ENCODE results near the gene RNF115. TPM values are rescaled to one million over a fixed set of nuclear protein-coding genes. Genes with fewer than 3 reads are reported as not detected.
"Not testable (repeated sequence)": the region's sequence is repeated elsewhere in the genome, so short reads cannot be mapped to it uniquely, and the experiment has no call there.

RNF115 gene
- total RNA-seq, 5 donors from 2014 or later (not counting 1 experiment from before 2014, with no cell fraction given), result 12.0 to 17.5 (median 13.4) TPM

DNA sequence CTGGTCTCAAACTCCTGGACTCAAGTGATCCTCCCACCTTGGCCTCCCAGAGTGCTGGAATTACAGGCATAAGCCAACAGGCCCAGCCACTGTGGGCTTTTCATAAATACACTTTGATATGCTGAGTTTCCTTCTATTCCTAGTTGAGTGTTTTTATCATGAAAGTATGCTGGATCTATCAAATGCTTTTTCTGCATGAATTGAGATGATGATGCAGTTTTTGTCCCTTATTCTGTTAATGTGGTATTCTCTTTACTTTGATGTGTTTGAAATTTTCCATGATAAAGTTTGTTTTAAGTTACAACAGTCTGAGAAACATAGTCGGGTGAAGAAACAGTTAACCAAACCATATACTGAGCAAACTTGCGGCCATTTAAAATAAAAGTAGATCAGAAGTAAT, 24.1 kb downstream of the RNF115 start:
- Mint-ChIP-seq H3K4me1 (peaks cover 35 to 41% (median 40%) of the 10 kb centered on the region in 3 donors), H3K36me3 (peaks cover 55% of the 10 kb centered on the region), H3K4me3 (no peak overlapping the region), H3K27ac (no peak overlapping the region), H3K27me3 (no peaks in the 10 kb centered on the region), H3K9me3 (peaks cover 7 to 22% (median 16%) of the 10 kb centered on the region in 3 donors)
- no peak overlapping the region for H3K4me3 ChIP-seq (ENCODE audit: control insufficient read depth in 1 of 2, extremely low read depth in 1 of 2, low read length in 1 of 2)
- H3K27ac ChIP-seq (ENCODE audit: low read length), result no peak overlapping the region
- DNase-seq, result no peak
- H3K9me3 ChIP-seq, result peaks cover 7% of the 10 kb centered on the region
- WGBS (ENCODE audit: insufficient coverage), result no CpG with 5 or more reads among the region's 2 CpGs
- no peak for ATAC-seq (replicated peaks in 1 of 4)
- peaks cover 0 to 3% of the 10 kb centered on the region in 2 experiments for H3K4me1 ChIP-seq (ENCODE audit: control insufficient read depth in 1 of 2, extremely low read depth in 1 of 2, insufficient read depth in 2 of 2, low read length in 2 of 2)
- H3K36me3 ChIP-seq (ENCODE audit: control insufficient read depth in 2 of 2, extremely low read depth in 1 of 2, insufficient read depth in 1 of 2, low read length in 1 of 2), result peaks cover 0 to 4% of the 10 kb centered on the region in 2 donors
- no peaks in the 10 kb centered on the region for H3K27me3 ChIP-seq (replicated peaks in 1 of 2; ENCODE audit: control insufficient read depth in 2 of 2, extremely low read depth in 1 of 2, insufficient read depth in 2 of 2, low read length in 1 of 2)
- POLR2A ChIA-PET, result no interaction called here
- CTCF ChIA-PET, result no interaction called here

GRCh38 chr1:145796753-145797152, 27.1 kb downstream of the RNF115 start:
- H3K27ac Mint-ChIP-seq, result no peak overlapping the region
- 11% methylated on average over 1 of the region's 1 CpG for WGBS (ENCODE audit: insufficient coverage)
- CTCF ChIA-PET, result no interaction called here
- Histone ChIP-seq H3K27me3 (replicated peaks in 1 of 2; ENCODE audit: control insufficient read depth in 2 of 2, extremely low read depth in 1 of 2, insufficient read depth in 2 of 2, low read length in 1 of 2) (no peaks in the 10 kb centered on the region), H3K4me1 (ENCODE audit: control insufficient read depth in 1 of 2, extremely low read depth in 1 of 2, insufficient read depth in 2 of 2, low read length in 2 of 2) (no peaks in the 10 kb centered on the region), H3K36me3 (ENCODE audit: control insufficient read depth in 2 of 2, extremely low read depth in 1 of 2, insufficient read depth in 1 of 2, low read length in 1 of 2) (peaks cover 0 to 6% of the 10 kb centered on the region in 2 donors), H3K9me3 (peaks cover 7% of the 10 kb centered on the region), H3K4me3 (ENCODE audit: control insufficient read depth in 1 of 2, extremely low read depth in 1 of 2, low read length in 1 of 2) (no peak overlapping the region), H3K27ac (ENCODE audit: low read length) (no peak overlapping the region)
- H3K4me3 Mint-ChIP-seq, result no peak overlapping the region
- DNase-seq, result no peak
- no peak for ATAC-seq (replicated peaks in 1 of 4)
- peaks cover 62% of the 10 kb centered on the region for H3K36me3 Mint-ChIP-seq
- POLR2A ChIA-PET, result no interaction called here
- peaks cover 7 to 22% (median 16%) of the 10 kb centered on the region in 3 donors for H3K9me3 Mint-ChIP-seq
- peaks cover 15 to 25% (median 19%) of the 10 kb centered on the region in 3 donors for H3K4me1 Mint-ChIP-seq
- H3K27me3 Mint-ChIP-seq, result no peaks in the 10 kb centered on the region

GRCh38 chr1:145795257-145795881, 28.5 kb downstream of the RNF115 start:
- Histone ChIP-seq H3K27me3 (replicated peaks in 1 of 2; ENCODE audit: control insufficient read depth in 2 of 2, extremely low read depth in 1 of 2, insufficient read depth in 2 of 2, low read length in 1 of 2) (no peaks in the 10 kb centered on the region), H3K4me3 (ENCODE audit: control insufficient read depth in 1 of 2, extremely low read depth in 1 of 2, low read length in 1 of 2) (no peak overlapping the region), H3K9me3 (peaks cover 7% of the 10 kb centered on the region), H3K36me3 (ENCODE audit: control insufficient read depth in 2 of 2, extremely low read depth in 1 of 2, insufficient read depth in 1 of 2, low read length in 1 of 2) (peaks cover 0 to 6% of the 10 kb centered on the region in 2 donors), H3K27ac (ENCODE audit: low read length) (no peak overlapping the region), H3K4me1 (ENCODE audit: control insufficient read depth in 1 of 2, extremely low read depth in 1 of 2, insufficient read depth in 2 of 2, low read length in 2 of 2) (no peaks in the 10 kb centered on the region)
- DNase-seq (no peak), ATAC-seq (replicated peaks in 1 of 4) (no peak)
- Mint-ChIP-seq H3K36me3 (peaks cover 56% of the 10 kb centered on the region), H3K9me3 (peaks cover 7 to 22% (median 16%) of the 10 kb centered on the region in 3 donors), H3K4me1 (peaks cover 11 to 22% (median 13%) of the 10 kb centered on the region in 3 donors), H3K4me3 (no peak overlapping the region), H3K27ac (no peak overlapping the region), H3K27me3 (no peaks in the 10 kb centered on the region)
- CTCF ChIA-PET, result no interaction called here
- POLR2A ChIA-PET, result no interaction called here
- WGBS (ENCODE audit: insufficient coverage), result 94% methylated on average over 8 of the region's 10 CpGs

- peaks cover 38% of the 10 kb centered on the region for H3K36me3 Mint-ChIP-seq
These were observed 31.4 kb downstream of the RNF115 start for GRCh38 chr1:145792484-145792883.

DNA sequence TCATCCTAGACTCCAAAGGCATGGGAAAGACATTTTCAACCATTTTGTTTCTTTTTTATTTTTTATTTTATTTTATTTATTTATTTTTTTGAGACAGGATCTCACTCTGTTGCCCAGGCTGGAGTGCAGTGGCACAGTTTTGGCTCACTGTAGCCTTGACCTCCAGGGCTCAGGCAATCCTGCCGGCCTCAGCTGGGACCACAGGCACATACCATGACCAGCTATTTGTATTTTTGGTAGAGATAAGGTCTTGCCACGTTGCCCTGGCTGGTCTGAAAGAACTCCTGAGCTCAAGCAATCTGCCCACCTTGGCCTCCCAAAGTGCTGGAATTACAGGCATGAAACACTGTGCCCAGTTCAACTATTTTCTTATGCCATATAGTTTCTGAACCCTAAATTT, 32.0 kb downstream of the RNF115 start:
- DNase-seq; POLR2A ChIA-PET; H3K4me3 Mint-ChIP-seq; H3K27ac Mint-ChIP-seq; H3K27ac ChIP-seq (ENCODE audit: low read length); H3K27me3 Mint-ChIP-seq; CTCF ChIA-PET; H3K4me1 ChIP-seq (ENCODE audit: control insufficient read depth in 1 of 2, extremely low read depth in 1 of 2, insufficient read depth in 2 of 2, low read length in 2 of 2); H3K27me3 ChIP-seq (replicated peaks in 1 of 2; ENCODE audit: control insufficient read depth in 2 of 2, extremely low read depth in 1 of 2, insufficient read depth in 2 of 2, low read length in 1 of 2); H3K4me3 ChIP-seq (ENCODE audit: control insufficient read depth in 1 of 2, extremely low read depth in 1 of 2, low read length in 1 of 2); ATAC-seq (replicated peaks in 1 of 4); H3K9me3 ChIP-seq: not testable (repeated sequence)
- WGBS (ENCODE audit: insufficient coverage), result 100% methylated on average over 1 of the region's 2 CpGs
- H3K36me3 ChIP-seq (ENCODE audit: control insufficient read depth in 2 of 2, extremely low read depth in 1 of 2, insufficient read depth in 1 of 2, low read length in 1 of 2), result peaks cover 0 to 13% of the 10 kb centered on the region in 2 donors
- Mint-ChIP-seq H3K9me3 (peaks cover 3 to 10% (median 6%) of the 10 kb centered on the region in 3 donors), H3K4me1 (peaks cover 10 to 27% (median 11%) of the 10 kb centered on the region in 3 donors), H3K36me3 (peaks cover 34% of the 10 kb centered on the region)

More at GRCh38 chr1:145792484-145792883, 31.4 kb downstream of the RNF115 start:
- Mint-ChIP-seq H3K9me3 (peaks cover 7 to 17% (median 11%) of the 10 kb centered on the region in 3 donors), H3K27ac (no peak overlapping the region), H3K27me3 (no peaks in the 10 kb centered on the region), H3K4me3 (no peak overlapping the region), H3K4me1 (peaks cover 8 to 24% (median 9%) of the 10 kb centered on the region in 3 donors)
- 60% methylated on average over 1 of the region's 1 CpG for WGBS (ENCODE audit: insufficient coverage)
- DNase-seq (no peak), ATAC-seq (replicated peaks in 1 of 4) (no peak)
- Histone ChIP-seq H3K36me3 (ENCODE audit: control insufficient read depth in 2 of 2, extremely low read depth in 1 of 2, insufficient read depth in 1 of 2, low read length in 1 of 2) (peaks cover 0 to 13% of the 10 kb centered on the region in 2 donors), H3K27me3 (replicated peaks in 1 of 2; ENCODE audit: control insufficient read depth in 2 of 2, extremely low read depth in 1 of 2, insufficient read depth in 2 of 2, low read length in 1 of 2) (no peaks in the 10 kb centered on the region), H3K27ac (ENCODE audit: low read length) (no peak overlapping the region), H3K9me3 (peaks cover 4% of the 10 kb centered on the region), H3K4me3 (ENCODE audit: control insufficient read depth in 1 of 2, extremely low read depth in 1 of 2, low read length in 1 of 2) (no peak overlapping the region), H3K4me1 (ENCODE audit: control insufficient read depth in 1 of 2, extremely low read depth in 1 of 2, insufficient read depth in 2 of 2, low read length in 2 of 2) (no peaks in the 10 kb centered on the region)
- ChIA-PET CTCF (no interaction called here), POLR2A (no interaction called here)

- Mint-ChIP-seq H3K27ac (no peak overlapping the region), H3K4me1 (peaks cover 24 to 39% (median 24%) of the 10 kb centered on the region in 3 donors), H3K9me3 (no peaks in the 10 kb centered on the region), H3K4me3 (no peak overlapping the region), H3K27me3 (no peaks in the 10 kb centered on the region), H3K36me3 (peaks cover 32% of the 10 kb centered on the region)
- POLR2A ChIA-PET, result no interaction called here
- no peaks in the 10 kb centered on the region for H3K9me3 ChIP-seq
- H3K36me3 ChIP-seq (ENCODE audit: control insufficient read depth in 2 of 2, extremely low read depth in 1 of 2, insufficient read depth in 1 of 2, low read length in 1 of 2), result peaks cover 0 to 18% of the 10 kb centered on the region in 2 donors
- H3K4me3 ChIP-seq (ENCODE audit: control insufficient read depth in 1 of 2, extremely low read depth in 1 of 2, low read length in 1 of 2), result no peak overlapping the region
- ATAC-seq (replicated peaks in 1 of 4) (no peak), DNase-seq (no peak)
- H3K4me1 ChIP-seq (ENCODE audit: control insufficient read depth in 1 of 2, extremely low read depth in 1 of 2, insufficient read depth in 2 of 2, low read length in 2 of 2), result peaks cover 0 to 15% of the 10 kb centered on the region in 2 experiments
- H3K27ac ChIP-seq (ENCODE audit: low read length), result no peak overlapping the region
- CTCF ChIA-PET, result no interaction called here
- WGBS (ENCODE audit: insufficient coverage), result 100% methylated on average over 2 of the region's 3 CpGs
- no peaks in the 10 kb centered on the region for H3K27me3 ChIP-seq (replicated peaks in 1 of 2; ENCODE audit: control insufficient read depth in 2 of 2, extremely low read depth in 1 of 2, insufficient read depth in 2 of 2, low read length in 1 of 2)
These were observed 35.3 kb downstream of the RNF115 start for GRCh38 chr1:145788580-145788979.

Measured in T-cell (primary cell).